Panc1 (cell line): ENCODE measurements around the gene RAX2. TPM values are rescaled to one million over a fixed set of nuclear protein-coding genes. Genes with fewer than 3 reads are reported as not detected.

Source experiments
- ATAC-seq: fragments of 200-7000 bp; cut with Tn5 transposase; 2 replicates; pipeline ENCODE4 v1.9.1; 2020; ENCODE audit warnings: mild to moderate bottlenecking, moderate library complexity
- BruUV-seq: library from RNA; stranded (reverse); fragments of 400-500 nt; replicated peaks from 2 replicates; lab custom pipeline; 2021; lab: Mats Ljungman, UMichigan
- CTCF ChIA-PET: fragments of 300-600 bp; sonication (Branson Sonifier 250); formaldehyde crosslinking; loops from one replicate; lab custom pipeline; 2022; ENCODE audit warnings: antibody characterized with exemption; lab: Charles Lee
- POLR2A ChIA-PET: fragments of 300-600 bp; sonication (Branson Sonifier 250); formaldehyde crosslinking; loops from one replicate; lab custom pipeline; 2022; ENCODE audit warnings: antibody characterized with exemption; lab: Charles Lee
- DNase-seq: peaks from one replicate; pipeline ENCODE4 v3.0.0-alpha.2; 2010; ENCODE audit warnings: low read depth, low spot score
- H3K27ac ChIP-seq: 2 replicates; pipeline ENCODE4 v1.5.1; 2011; ENCODE audit warnings: mild to moderate bottlenecking, low read length, inconsistent platforms
- H3K27me3 ChIP-seq: fragments of 200-500 bp; sonication (Bioruptor generic); 2 replicates; pipeline ENCODE4 v1.6.0; 2014; ENCODE audit warnings: low read length, inconsistent platforms; ENCODE audit not compliant: control insufficient read depth, insufficient read depth
- H3K36me3 ChIP-seq: fragments of 200-500 bp; sonication (Bioruptor generic); 2 replicates; pipeline ENCODE4 v1.5.1; 2014; ENCODE audit warnings: inconsistent platforms, mild to moderate bottlenecking, low read length, moderate library complexity; ENCODE audit not compliant: control insufficient read depth, insufficient read depth
- H3K4me1 ChIP-seq: 2 replicates; pipeline ENCODE4 v1.5.1; 2011; ENCODE audit warnings: inconsistent platforms, mild to moderate bottlenecking, low read length, moderate library complexity; ENCODE audit not compliant: control insufficient read depth, insufficient read depth
- H3K4me3 ChIP-seq, 2 experiments: 2 replicates each; pipeline ENCODE4 v1.5.1; 2011 to 2012; ENCODE audit warnings: low read depth in 2 of 2, low read length in 2 of 2, mild to moderate bottlenecking in 2 of 2, inconsistent platforms in 1 of 2, moderate library complexity in 1 of 2
- H3K9me3 ChIP-seq: fragments of 200-500 bp; sonication (Bioruptor generic); 2 replicates; pipeline ENCODE4 v1.5.1; 2014; ENCODE audit warnings: low read depth, mild to moderate bottlenecking, inconsistent platforms, low read length, moderate library complexity; ENCODE audit not compliant: control insufficient read depth, insufficient read depth
- POLR2AphosphoS5 ChIP-seq: IDR thresholded peaks from 2 replicates; pipeline ENCODE4 v1.6.1; 2012; ENCODE audit warnings: mild to moderate bottlenecking, low read depth, low read length, moderate library complexity
- SIN3A ChIP-seq: IDR thresholded peaks from 2 replicates; pipeline ENCODE4 v1.6.1; 2012; ENCODE audit warnings: low read depth, mild to moderate bottlenecking, low read length, moderate library complexity, borderline replicate concordance; ENCODE audit not compliant: insufficient read depth
- TCF7L2 ChIP-seq: IDR thresholded peaks from 2 replicates; pipeline ENCODE4 v1.6.1; 2011; ENCODE audit warnings: mild to moderate bottlenecking, low read depth, low read length, inconsistent platforms
- in situ Hi-C: cut with HindIII; loops from 2 replicates; pipeline ENCODE4 v1.10.0; 2016; ENCODE audit warnings: low sequenced_read_pairs, low pct_unique_long_range_greater_than_20kb
- intact Hi-C: fragments of 100-400 bp; cut with micrococcal nuclease; formaldehyde crosslinking; loops from one replicate; pipeline ENCODE4 v1.10.0; 2022; ENCODE audit not compliant: unreplicated experiment
- total RNA-seq: library from RNA; stranded (reverse); gene quantifications from one replicate; pipeline ENCODE4 v1.2.1, GENCODE V29; 2021; ENCODE audit not compliant: unreplicated experiment
- TF ChIP-seq, protein P1 (sequence below), 2 experiments: IDR thresholded peaks; 2 replicates each; pipeline ENCODE4 v1.6.1; 2011 to 2012; ENCODE audit warnings: low read depth in 2 of 2, control low read depth in 1 of 2, low read length in 1 of 2, mild to moderate bottlenecking in 1 of 2, moderate library complexity in 1 of 2; ENCODE audit not compliant: insufficient read depth in 1 of 2
- TF ChIP-seq, protein P2 (sequence below): fragments of 450-650 bp; IDR thresholded peaks from 2 replicates; pipeline ENCODE4 v1.5.1; 2017; ENCODE audit warnings: mild to moderate bottlenecking

The RAX2 gene
- total RNA-seq, 1 experiment from 2014 or later = not detected

- H3K27me3 ChIP-seq = no peaks in the 10 kb centered on the region
- POLR2A ChIA-PET = no interaction called here
- H3K9me3 ChIP-seq = no peaks in the 10 kb centered on the region
- intact Hi-C loops (no loop called here), in situ Hi-C loops (no loop called here)
- no peak overlapping the region for H3K27ac ChIP-seq
- no peak overlapping the region for H3K4me3 ChIP-seq
- DNase-seq (no peak), ATAC-seq (no peak)
- BruUV-seq = no TSS peak
- H3K36me3 ChIP-seq = no peaks in the 10 kb centered on the region
- TF ChIP-seq, protein P1, sequence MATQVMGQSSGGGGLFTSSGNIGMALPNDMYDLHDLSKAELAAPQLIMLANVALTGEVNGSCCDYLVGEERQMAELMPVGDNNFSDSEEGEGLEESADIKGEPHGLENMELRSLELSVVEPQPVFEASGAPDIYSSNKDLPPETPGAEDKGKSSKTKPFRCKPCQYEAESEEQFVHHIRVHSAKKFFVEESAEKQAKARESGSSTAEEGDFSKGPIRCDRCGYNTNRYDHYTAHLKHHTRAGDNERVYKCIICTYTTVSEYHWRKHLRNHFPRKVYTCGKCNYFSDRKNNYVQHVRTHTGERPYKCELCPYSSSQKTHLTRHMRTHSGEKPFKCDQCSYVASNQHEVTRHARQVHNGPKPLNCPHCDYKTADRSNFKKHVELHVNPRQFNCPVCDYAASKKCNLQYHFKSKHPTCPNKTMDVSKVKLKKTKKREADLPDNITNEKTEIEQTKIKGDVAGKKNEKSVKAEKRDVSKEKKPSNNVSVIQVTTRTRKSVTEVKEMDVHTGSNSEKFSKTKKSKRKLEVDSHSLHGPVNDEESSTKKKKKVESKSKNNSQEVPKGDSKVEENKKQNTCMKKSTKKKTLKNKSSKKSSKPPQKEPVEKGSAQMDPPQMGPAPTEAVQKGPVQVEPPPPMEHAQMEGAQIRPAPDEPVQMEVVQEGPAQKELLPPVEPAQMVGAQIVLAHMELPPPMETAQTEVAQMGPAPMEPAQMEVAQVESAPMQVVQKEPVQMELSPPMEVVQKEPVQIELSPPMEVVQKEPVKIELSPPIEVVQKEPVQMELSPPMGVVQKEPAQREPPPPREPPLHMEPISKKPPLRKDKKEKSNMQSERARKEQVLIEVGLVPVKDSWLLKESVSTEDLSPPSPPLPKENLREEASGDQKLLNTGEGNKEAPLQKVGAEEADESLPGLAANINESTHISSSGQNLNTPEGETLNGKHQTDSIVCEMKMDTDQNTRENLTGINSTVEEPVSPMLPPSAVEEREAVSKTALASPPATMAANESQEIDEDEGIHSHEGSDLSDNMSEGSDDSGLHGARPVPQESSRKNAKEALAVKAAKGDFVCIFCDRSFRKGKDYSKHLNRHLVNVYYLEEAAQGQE (IDR thresholded peaks at IDR 0.05; ENCODE audit: insufficient read depth in 1 of 2, low read depth in 2 of 2, low read length in 1 of 2) = no peak
- TF ChIP-seq SIN3A (no peak), TCF7L2 (no peak), POLR2AphosphoS5 (no peak)
- TF ChIP-seq, protein P2, sequence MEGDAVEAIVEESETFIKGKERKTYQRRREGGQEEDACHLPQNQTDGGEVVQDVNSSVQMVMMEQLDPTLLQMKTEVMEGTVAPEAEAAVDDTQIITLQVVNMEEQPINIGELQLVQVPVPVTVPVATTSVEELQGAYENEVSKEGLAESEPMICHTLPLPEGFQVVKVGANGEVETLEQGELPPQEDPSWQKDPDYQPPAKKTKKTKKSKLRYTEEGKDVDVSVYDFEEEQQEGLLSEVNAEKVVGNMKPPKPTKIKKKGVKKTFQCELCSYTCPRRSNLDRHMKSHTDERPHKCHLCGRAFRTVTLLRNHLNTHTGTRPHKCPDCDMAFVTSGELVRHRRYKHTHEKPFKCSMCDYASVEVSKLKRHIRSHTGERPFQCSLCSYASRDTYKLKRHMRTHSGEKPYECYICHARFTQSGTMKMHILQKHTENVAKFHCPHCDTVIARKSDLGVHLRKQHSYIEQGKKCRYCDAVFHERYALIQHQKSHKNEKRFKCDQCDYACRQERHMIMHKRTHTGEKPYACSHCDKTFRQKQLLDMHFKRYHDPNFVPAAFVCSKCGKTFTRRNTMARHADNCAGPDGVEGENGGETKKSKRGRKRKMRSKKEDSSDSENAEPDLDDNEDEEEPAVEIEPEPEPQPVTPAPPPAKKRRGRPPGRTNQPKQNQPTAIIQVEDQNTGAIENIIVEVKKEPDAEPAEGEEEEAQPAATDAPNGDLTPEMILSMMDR = no peak
- CTCF ChIA-PET = no interaction called here
- no peaks in the 10 kb centered on the region for H3K4me1 ChIP-seq
Measured at GRCh38 chr19:3809881-3810707, 38.1 kb upstream of the RAX2 start.

- no TSS peak for BruUV-seq
Measured at GRCh38 chr19:3808420-3809143, 36.6 kb upstream of the RAX2 start.

More at GRCh38 chr19:3808420-3809143, 36.6 kb upstream of the RAX2 start:
- in situ Hi-C loops = no loop called here
- intact Hi-C loops = no loop called here
- no peak overlapping the region for H3K4me3 ChIP-seq
- ChIA-PET CTCF (no interaction called here), POLR2A (no interaction called here)
- ATAC-seq (no peak), DNase-seq (no peak)
- H3K36me3 ChIP-seq = no peaks in the 10 kb centered on the region
- H3K27ac ChIP-seq = no peak overlapping the region
- no peaks in the 10 kb centered on the region for H3K4me1 ChIP-seq
- no peaks in the 10 kb centered on the region for H3K27me3 ChIP-seq
- no peak for TF ChIP-seq SIN3A
- TF ChIP-seq, protein P2 = no peak
- TF ChIP-seq, protein P1 (IDR thresholded peaks at IDR 0.05; ENCODE audit: insufficient read depth in 1 of 2, low read depth in 2 of 2, low read length in 1 of 2) = no peak
- TF ChIP-seq TCF7L2 = no peak
- TF ChIP-seq POLR2AphosphoS5 = no peak
- H3K9me3 ChIP-seq = no peaks in the 10 kb centered on the region
